ENCODE data around the gene ILDR2. TPM values are rescaled to one million over a fixed set of nuclear protein-coding genes. Genes with fewer than 3 reads are reported as not detected.

The ILDR2 gene
- total RNA-seq, 2 experiments from 2014 or later, result 0.47 to 0.67 TPM

- no peaks in the 10 kb centered on the region for H3K9me3 Mint-ChIP-seq
- H3K4me1 Mint-ChIP-seq (ENCODE audit: low read depth), result peaks cover 53% of the 10 kb centered on the region
- ATAC-seq (ENCODE audit: poor library complexity) (peak; percentile 4), DNase-seq (no peak)
- peak; percentile 36 for TF ChIP-seq CTCF (IDR thresholded peaks at IDR 0.05)
- ChIA-PET CTCF (interaction anchor here (0.9 to 2.6 kb wide), 6 partner anchors 15 to 392 kb away, joined by 3 to 14 read pairs (median 5); partner anchors contain the start of gene POGK), POLR2A (interaction anchor here (0.7 to 2.9 kb wide), 19 partner anchors 9 to 1059 kb away, joined by 3 to 60 read pairs (median 4); partner anchors contain the start of genes CREG1, POGK and POU2F1)
- peaks cover 6% of the 10 kb centered on the region for H3K36me3 Mint-ChIP-seq (ENCODE audit: low read depth)
- intact Hi-C loops (cut with DNase I, micrococcal nuclease), result loop anchor here (1.0 to 5.0 kb wide), 5 partner anchors 37 to 1061 kb away; partner anchors contain the start of genes POGK (in 2 of the 2), DCAF6 (in 1 of the 2) and MPC2 (in 1 of the 2)
- Histone ChIP-seq H3K36me3 (ENCODE audit: insufficient read depth, low read length) (no peaks in the 10 kb centered on the region), H3K9me3 (ENCODE audit: control insufficient read depth in 1 of 2, insufficient read depth in 1 of 2, low read length in 2 of 2) (no peaks in the 10 kb centered on the region), H3K27me3 (ENCODE audit: control insufficient read depth in 1 of 2, insufficient read depth in 2 of 2, low read length in 2 of 2) (no peaks in the 10 kb centered on the region), H3K27ac (ENCODE audit: low read depth in 1 of 2, low read length in 2 of 2) (peak overlapping the region in 1 of 2 donors; percentile 52), H3K4me3 (ENCODE audit: low read length) (peak overlapping the region; percentile 75), H3K4me1 (ENCODE audit: insufficient read depth, low read length) (peaks cover 27% of the 10 kb centered on the region)
- H3K27me3 Mint-ChIP-seq, result no peaks in the 10 kb centered on the region
- H3K27ac Mint-ChIP-seq, result peak overlapping the region; percentile 88
- peak overlapping the region; percentile 92 for H3K4me3 Mint-ChIP-seq
These were observed 98.9 kb downstream of the ILDR2 start for GRCh38 chr1:166876540-166876838.

DNA sequence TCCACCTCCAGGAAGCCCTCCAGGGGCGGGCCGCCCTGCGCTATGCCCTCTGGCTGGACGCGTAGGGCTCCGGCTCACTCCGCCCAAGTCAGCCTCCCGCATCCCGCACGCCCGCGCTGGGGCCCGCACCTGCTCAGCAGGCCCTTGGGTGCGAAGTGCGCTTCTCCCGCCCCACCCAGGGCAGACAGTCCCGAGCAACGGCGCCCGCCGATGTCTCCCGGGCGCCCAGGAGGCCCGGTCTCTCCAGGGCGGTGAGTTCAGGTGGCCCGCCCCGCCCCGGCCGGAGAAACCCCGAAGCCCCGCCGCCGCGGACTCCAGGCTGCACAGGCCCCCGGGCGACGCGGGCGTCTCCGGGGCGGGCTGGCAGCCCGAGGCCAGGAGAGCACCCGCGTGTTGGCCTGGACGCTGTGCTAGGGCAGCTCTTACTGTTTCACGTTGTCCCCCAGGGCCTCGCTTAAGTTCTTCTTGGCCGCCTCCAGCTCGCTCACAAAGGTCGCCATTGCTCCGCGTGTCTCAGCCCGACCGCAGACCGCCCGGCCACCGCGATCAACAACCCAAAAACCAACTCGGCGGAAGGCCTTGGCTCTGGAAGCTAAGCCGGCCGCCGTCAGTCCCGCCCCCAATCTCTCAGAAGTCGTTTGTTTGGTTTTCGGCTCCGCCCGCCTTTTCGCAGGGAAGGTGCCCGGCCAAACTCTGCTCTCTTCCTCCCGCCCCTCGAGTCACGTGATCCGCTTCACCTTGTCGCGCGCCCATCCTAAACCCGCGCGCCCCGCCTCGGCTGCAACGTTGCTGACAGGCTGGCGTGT lies 99.4 kb downstream of the ILDR2 start, which contains the start of gene TADA1:
TSS of gene TADA1 (minus strand) at position 531 of the 806 bp plus-strand sequence. CDS start at position 500, 31 bp downstream.
- POLR2A ChIA-PET, result interaction anchor here (0.6 to 2.9 kb wide), 22 partner anchors 8 to 1060 kb away, joined by 3 to 60 read pairs (median 4); partner anchors contain the start of genes CD247, CREG1, DCAF6 and POGK

More for the DNA sequence above, 99.4 kb downstream of the ILDR2 start, which contains the start of gene TADA1:
- DNase-seq (peak; percentile 94 to 99 (median 98)), ATAC-seq (ENCODE audit: poor library complexity) (peak; percentile 89)
- Mint-ChIP-seq H3K9me3 (no peaks in the 10 kb centered on the region), H3K27me3 (no peaks in the 10 kb centered on the region), H3K4me3 (peak within 1 kb of the TSS; percentile 92), H3K4me1 (ENCODE audit: low read depth) (peaks cover 58% of the 10 kb centered on the region), H3K36me3 (ENCODE audit: low read depth) (peaks cover 6% of the 10 kb centered on the region), H3K27ac (peak within 1 kb of the TSS; percentile 88)
- Histone ChIP-seq H3K4me1 (ENCODE audit: insufficient read depth, low read length) (peaks cover 27% of the 10 kb centered on the region), H3K4me3 (ENCODE audit: low read length) (peak within 1 kb of the TSS; percentile 75), H3K9me3 (ENCODE audit: control insufficient read depth in 1 of 2, insufficient read depth in 1 of 2, low read length in 2 of 2) (no peaks in the 10 kb centered on the region), H3K36me3 (ENCODE audit: insufficient read depth, low read length) (no peaks in the 10 kb centered on the region), H3K27ac (ENCODE audit: low read depth in 1 of 2, low read length in 2 of 2) (peak within 1 kb of the TSS; percentile 52 to 73), H3K27me3 (ENCODE audit: control insufficient read depth in 1 of 2, insufficient read depth in 2 of 2, low read length in 2 of 2) (no peaks in the 10 kb centered on the region)
- TF ChIP-seq CTCF (IDR thresholded peaks at IDR 0.05), result no peak
- intact Hi-C loops (cut with DNase I, micrococcal nuclease), result loop anchor here (1.0 to 5.0 kb wide), 5 partner anchors 37 to 1061 kb away; partner anchors contain the start of genes POGK (in 2 of the 2), DCAF6 (in 1 of the 2) and MPC2 (in 1 of the 2)
- CTCF ChIA-PET, result interaction anchor here (0.9 to 2.6 kb wide), 6 partner anchors 15 to 392 kb away, joined by 3 to 14 read pairs (median 5); partner anchors contain the start of gene POGK

Data from CD4-positive, alpha-beta T cell (primary cell).